ENCODE results near the gene SCT.

- TF ChIP-seq, protein P1, sequence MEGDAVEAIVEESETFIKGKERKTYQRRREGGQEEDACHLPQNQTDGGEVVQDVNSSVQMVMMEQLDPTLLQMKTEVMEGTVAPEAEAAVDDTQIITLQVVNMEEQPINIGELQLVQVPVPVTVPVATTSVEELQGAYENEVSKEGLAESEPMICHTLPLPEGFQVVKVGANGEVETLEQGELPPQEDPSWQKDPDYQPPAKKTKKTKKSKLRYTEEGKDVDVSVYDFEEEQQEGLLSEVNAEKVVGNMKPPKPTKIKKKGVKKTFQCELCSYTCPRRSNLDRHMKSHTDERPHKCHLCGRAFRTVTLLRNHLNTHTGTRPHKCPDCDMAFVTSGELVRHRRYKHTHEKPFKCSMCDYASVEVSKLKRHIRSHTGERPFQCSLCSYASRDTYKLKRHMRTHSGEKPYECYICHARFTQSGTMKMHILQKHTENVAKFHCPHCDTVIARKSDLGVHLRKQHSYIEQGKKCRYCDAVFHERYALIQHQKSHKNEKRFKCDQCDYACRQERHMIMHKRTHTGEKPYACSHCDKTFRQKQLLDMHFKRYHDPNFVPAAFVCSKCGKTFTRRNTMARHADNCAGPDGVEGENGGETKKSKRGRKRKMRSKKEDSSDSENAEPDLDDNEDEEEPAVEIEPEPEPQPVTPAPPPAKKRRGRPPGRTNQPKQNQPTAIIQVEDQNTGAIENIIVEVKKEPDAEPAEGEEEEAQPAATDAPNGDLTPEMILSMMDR (IDR thresholded peaks at IDR 0.05) = no peak
- no peak for TF ChIP-seq POLR2A (IDR thresholded peaks at IDR 0.05)
These were observed 30.6 kb downstream of the SCT start for GRCh38 chr11:596374-596773.
